KMS-11 (cell line): Measurements from ENCODE around the gene TMEM94.

Source experiments
- H2AFZ ChIP-seq: fragments of 200-600 bp; sonication (generic); 2 replicates; pipeline ENCODE4 v1.6.1; 2016; ENCODE audit warnings: antibody characterized with exemption, mixed run types, low read depth
- H3K27ac ChIP-seq: fragments of 200-600 bp; sonication (generic); 2 replicates; pipeline ENCODE4 v1.6.1; 2016; ENCODE audit warnings: mild to moderate bottlenecking, mixed run types
- H3K27me3 ChIP-seq: fragments of 200-600 bp; sonication (generic); 2 replicates; pipeline ENCODE4 v1.6.1; 2017; ENCODE audit warnings: mild to moderate bottlenecking, low read depth, mixed run types, moderate library complexity; ENCODE audit not compliant: insufficient read depth
- H3K36me3 ChIP-seq: fragments of 200-600 bp; sonication (generic); 2 replicates; pipeline ENCODE4 v1.6.1; 2017; ENCODE audit warnings: mild to moderate bottlenecking, mixed run types; ENCODE audit not compliant: insufficient read depth
- H3K4me1 ChIP-seq: fragments of 200-600 bp; sonication (generic); 2 replicates; pipeline ENCODE4 v1.6.1; 2016; ENCODE audit warnings: mild to moderate bottlenecking, low read depth, mixed run types; ENCODE audit not compliant: poor library complexity, severe bottlenecking
- H3K4me2 ChIP-seq: fragments of 200-600 bp; sonication (generic); 2 replicates; pipeline ENCODE4 v1.7.0; 2016; ENCODE audit warnings: mild to moderate bottlenecking, mixed run types
- H3K4me3 ChIP-seq: fragments of 200-600 bp; sonication (generic); IDR thresholded peaks from 2 replicates; pipeline ENCODE4 v1.6.1; 2017; ENCODE audit warnings: low read depth, low read length, mixed read lengths; ENCODE audit not compliant: insufficient read depth
- H3K79me2 ChIP-seq: fragments of 200-600 bp; sonication (generic); 2 replicates; pipeline ENCODE4 v1.6.1; 2016; ENCODE audit warnings: low read depth, mixed run types; ENCODE audit not compliant: insufficient read depth
- H3K9ac ChIP-seq: fragments of 200-600 bp; sonication (generic); 2 replicates; pipeline ENCODE4 v1.6.1; 2016; ENCODE audit warnings: mild to moderate bottlenecking, mixed run types
- H4K20me1 ChIP-seq: fragments of 200-600 bp; sonication (generic); 2 replicates; pipeline ENCODE4 v1.6.1; 2016; ENCODE audit warnings: mild to moderate bottlenecking, mixed run types; ENCODE audit not compliant: insufficient read depth
- CTCF ChIP-seq: fragments of 200-600 bp; sonication (generic); conservative IDR thresholded peaks from 2 replicates; pipeline ENCODE4 v1.6.1; 2017; ENCODE audit warnings: low read depth, mild to moderate bottlenecking, antibody characterized with exemption, low read length, moderate library complexity, mixed read lengths

TMEM94 gene

DNA sequence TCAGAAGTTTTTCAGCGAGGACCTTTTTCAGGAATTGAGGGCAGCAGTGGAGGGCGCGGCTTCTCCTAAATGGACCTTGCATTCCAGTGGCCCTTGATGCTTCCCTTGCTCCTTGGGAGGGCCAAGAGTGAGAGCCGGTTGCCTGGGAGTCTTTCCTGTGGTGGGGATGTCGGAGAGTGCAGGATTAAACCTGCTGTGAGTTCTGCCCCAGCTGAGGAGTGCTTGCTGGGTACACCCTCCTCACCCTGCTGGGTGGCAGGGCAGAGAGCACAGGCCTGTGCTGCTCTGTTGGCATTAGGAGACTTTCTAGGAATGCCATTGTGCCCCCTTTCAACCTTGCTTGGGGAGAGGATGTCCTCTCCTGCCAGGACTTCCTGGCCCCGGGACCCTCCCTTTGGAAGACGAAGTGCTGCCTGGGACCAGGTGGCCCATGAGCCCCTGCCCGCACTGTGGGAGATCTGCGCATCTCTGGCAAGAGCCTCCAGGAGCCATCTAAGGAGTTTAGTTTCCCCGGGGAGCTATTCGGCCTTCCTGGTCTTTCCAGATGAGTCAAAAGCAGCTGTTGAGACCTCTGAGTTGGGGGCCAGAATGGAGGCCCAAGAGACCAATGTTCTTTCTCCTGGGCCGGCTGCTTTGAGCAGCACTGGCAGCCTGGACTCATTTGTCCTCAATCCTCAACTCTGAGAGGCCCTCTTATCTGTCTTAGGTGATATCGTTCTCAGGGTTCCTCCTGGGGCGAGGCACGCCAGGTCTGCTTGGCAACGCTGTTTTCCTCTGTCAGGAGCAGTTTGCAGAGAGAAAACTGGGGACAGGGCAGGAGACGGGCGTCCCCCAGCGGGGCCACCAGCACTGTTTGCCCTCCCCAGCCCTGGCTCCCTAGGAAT is 74.6 kb downstream of the TMEM94 start:
- no peak overlapping the region for H3K4me2 ChIP-seq
- H3K9ac ChIP-seq = no peak overlapping the region

DNA sequence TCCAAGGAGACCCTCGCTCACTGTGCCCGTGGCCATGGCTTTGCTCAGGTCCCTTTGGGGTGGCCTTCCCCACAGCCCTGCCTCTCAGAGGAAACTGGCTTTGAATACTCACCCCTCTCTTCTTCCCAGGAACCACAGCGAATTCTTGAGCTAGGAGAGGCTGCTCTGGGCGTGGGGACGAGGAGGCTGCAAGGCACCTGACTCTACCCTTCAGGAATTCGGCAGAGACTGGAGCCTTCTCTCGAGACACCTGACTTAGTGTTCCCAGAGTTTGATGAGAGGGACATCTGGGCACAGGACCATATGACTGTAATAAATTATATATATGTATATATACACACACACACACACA is 75.3 kb downstream of the TMEM94 start:
- H3K4me1 ChIP-seq = no peaks in the 10 kb centered on the region
- H3K4me3 ChIP-seq = no peak overlapping the region
- H3K79me2 ChIP-seq = no peaks in the 10 kb centered on the region
- no peak overlapping the region for H3K27ac ChIP-seq
- no peaks in the 10 kb centered on the region for H3K27me3 ChIP-seq
- no peak for TF ChIP-seq CTCF
- H3K9ac ChIP-seq = no peak overlapping the region
- H3K36me3 ChIP-seq = no peaks in the 10 kb centered on the region
- no peak overlapping the region for H2AFZ ChIP-seq
- H3K4me2 ChIP-seq = no peak overlapping the region
- no peaks in the 10 kb centered on the region for H4K20me1 ChIP-seq

More for the DNA sequence above, 74.6 kb downstream of the TMEM94 start:
- H3K4me3 ChIP-seq = no peak overlapping the region
- H3K36me3 ChIP-seq = no peaks in the 10 kb centered on the region
- no peaks in the 10 kb centered on the region for H3K27me3 ChIP-seq
- H4K20me1 ChIP-seq = no peaks in the 10 kb centered on the region
- TF ChIP-seq CTCF = no peak
- peaks cover 5% of the 10 kb centered on the region for H3K4me1 ChIP-seq
- H3K27ac ChIP-seq = no peak overlapping the region
- H3K79me2 ChIP-seq = no peaks in the 10 kb centered on the region
- H2AFZ ChIP-seq = no peak overlapping the region

DNA sequence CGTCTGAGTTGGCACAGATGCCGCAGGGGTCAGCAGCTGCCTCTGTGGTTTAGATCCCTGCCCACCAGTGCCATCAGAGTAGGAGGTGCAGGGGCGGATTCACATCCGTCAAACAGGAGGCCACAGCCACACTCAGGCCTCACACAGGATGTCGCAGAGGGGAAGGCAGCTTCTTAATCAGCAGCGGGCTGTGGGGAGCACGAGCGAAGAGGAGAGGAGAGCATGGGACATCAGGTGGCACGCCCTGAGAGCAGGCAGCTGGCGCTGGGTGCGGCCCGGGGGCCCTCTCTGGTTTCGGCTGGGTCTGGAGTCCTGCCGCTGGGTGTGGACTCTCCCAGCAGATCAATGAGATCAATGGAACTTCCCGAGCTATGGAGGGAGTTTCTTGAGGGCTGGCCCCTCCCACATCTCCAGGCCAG is 78.7 kb downstream of the TMEM94 start:
- Histone ChIP-seq H2AFZ (no peak overlapping the region), H3K79me2 (no peaks in the 10 kb centered on the region), H3K4me2 (no peak overlapping the region), H3K4me3 (no peak overlapping the region), H3K36me3 (no peaks in the 10 kb centered on the region), H3K27me3 (no peaks in the 10 kb centered on the region), H4K20me1 (no peaks in the 10 kb centered on the region), H3K9ac (no peak overlapping the region), H3K4me1 (no peaks in the 10 kb centered on the region), H3K27ac (no peak overlapping the region)
- no peak for TF ChIP-seq CTCF

DNA sequence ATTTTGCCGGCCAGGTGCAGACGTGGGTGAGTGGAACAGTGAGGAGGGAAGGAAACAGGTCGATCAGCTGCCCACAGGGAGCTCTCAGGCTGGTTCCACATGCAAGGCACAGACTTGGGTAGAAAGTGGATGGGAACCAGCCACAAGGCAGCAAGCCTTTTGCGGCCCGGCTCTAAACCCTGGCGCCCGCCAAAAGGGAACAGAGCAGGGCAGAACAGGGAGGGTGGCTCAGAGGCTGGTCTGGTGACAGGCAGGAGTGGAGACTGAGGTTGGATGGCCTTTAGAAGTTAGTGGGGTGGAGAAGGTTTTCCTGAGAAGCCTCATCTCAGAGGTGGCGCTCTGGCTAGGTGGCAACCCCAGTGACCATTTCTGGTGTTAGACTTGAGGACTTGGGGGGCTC is 79.4 kb downstream of the TMEM94 start:
- H3K4me3 ChIP-seq = no peak overlapping the region
- no peaks in the 10 kb centered on the region for H3K36me3 ChIP-seq
- no peaks in the 10 kb centered on the region for H3K4me1 ChIP-seq
- no peak overlapping the region for H2AFZ ChIP-seq
- H3K27ac ChIP-seq = no peak overlapping the region
- no peaks in the 10 kb centered on the region for H3K27me3 ChIP-seq
- no peaks in the 10 kb centered on the region for H3K79me2 ChIP-seq
- H3K4me2 ChIP-seq = no peak overlapping the region
- H3K9ac ChIP-seq = no peak overlapping the region
- no peaks in the 10 kb centered on the region for H4K20me1 ChIP-seq
- no peak for TF ChIP-seq CTCF
